ENCODE measurements around the gene SREBF2.

SREBF2 gene

GRCh38 chr22:41819257-41819656, 13.6 kb upstream of the SREBF2 start:
- in situ Hi-C loops (cut with HindIII; ENCODE audit: low sequenced_read_pairs), result no loop called here
- H3K4me3 ChIP-seq (ENCODE audit: low read depth, low read length), result no peak overlapping the region
- no peak for TF ChIP-seq CTCF (IDR thresholded peaks at IDR 0.05; ENCODE audit: low read depth, low read length, missing control alignments)
- DNase-seq (ENCODE audit: low read depth), result no peak

GRCh38 chr22:41820447-41820846, 12.5 kb upstream of the SREBF2 start:
- no peak overlapping the region for H3K4me3 ChIP-seq (ENCODE audit: low read depth, low read length)
- in situ Hi-C loops (cut with HindIII; ENCODE audit: low sequenced_read_pairs), result no loop called here
- no peak for TF ChIP-seq CTCF (IDR thresholded peaks at IDR 0.05; ENCODE audit: low read depth, low read length, missing control alignments)
- DNase-seq (ENCODE audit: low read depth), result no peak

GRCh38 chr22:41821471-41822316, 11.2 kb upstream of the SREBF2 start:
- no peak overlapping the region for H3K4me3 ChIP-seq (ENCODE audit: low read depth, low read length)
- in situ Hi-C loops (cut with HindIII; ENCODE audit: low sequenced_read_pairs), result no loop called here
- DNase-seq (ENCODE audit: low read depth), result no peak
- TF ChIP-seq CTCF (IDR thresholded peaks at IDR 0.05; ENCODE audit: low read depth, low read length, missing control alignments), result no peak

- no peak overlapping the region for H3K4me3 ChIP-seq (ENCODE audit: low read depth, low read length)
- peak; percentile 66 for DNase-seq (ENCODE audit: low read depth)
- in situ Hi-C loops (cut with HindIII; ENCODE audit: low sequenced_read_pairs), result no loop called here
- TF ChIP-seq CTCF (IDR thresholded peaks at IDR 0.05; ENCODE audit: low read depth, low read length, missing control alignments), result peak; percentile 50
These were observed 10.4 kb upstream of the SREBF2 start for GRCh38 chr22:41822317-41823057.

- TF ChIP-seq CTCF (IDR thresholded peaks at IDR 0.05; ENCODE audit: low read depth, low read length, missing control alignments), result no peak
These were observed 9.1 kb upstream of the SREBF2 start for GRCh38 chr22:41823797-41824196.

GRCh38 chr22:41825376-41825775, 7.5 kb upstream of the SREBF2 start:
- in situ Hi-C loops (cut with HindIII; ENCODE audit: low sequenced_read_pairs), result no loop called here
- DNase-seq (ENCODE audit: low read depth), result no peak
- TF ChIP-seq CTCF (IDR thresholded peaks at IDR 0.05; ENCODE audit: low read depth, low read length, missing control alignments), result no peak
- no peak overlapping the region for H3K4me3 ChIP-seq (ENCODE audit: low read depth, low read length)

More at GRCh38 chr22:41823797-41824196, 9.1 kb upstream of the SREBF2 start:
- in situ Hi-C loops (cut with HindIII; ENCODE audit: low sequenced_read_pairs), result no loop called here
- no peak overlapping the region for H3K4me3 ChIP-seq (ENCODE audit: low read depth, low read length)
- DNase-seq (ENCODE audit: low read depth), result no peak
